CD14-positive monocyte (primary cell): Measurements from ENCODE around the gene EYA4. TPM values are rescaled to one million over a fixed set of nuclear protein-coding genes. Genes with fewer than 3 reads are reported as not detected.

ENCODE experiments used
- DNase-seq, 3 donors: peaks; one replicate each; pipeline ENCODE4 v3.0.0-alpha.2; 2011 to 2022
- H2AFZ ChIP-seq: 2 replicates; pipeline ENCODE4 v1.6.0; 2012; ENCODE audit warnings: mild to moderate bottlenecking, low read depth, low read length, inconsistent platforms; ENCODE audit not compliant: insufficient read depth, poor library complexity, severe bottlenecking
- H3K27ac ChIP-seq, 2 donors: 1 replicate in 1 of 2; 2 replicates in 1 of 2; pipeline ENCODE4 v1.5.1; 2012 to 2013; ENCODE audit warnings: low read length in 2 of 2, control low read depth in 1 of 2, inconsistent platforms in 1 of 2, low read depth in 1 of 2, mild to moderate bottlenecking in 1 of 2
- H3K27me3 ChIP-seq, 2 donors: one replicate each; pipeline versions ENCODE4 v1.6.0 to v1.6.1; 2011 to 2013; ENCODE audit warnings: low read length in 2 of 2; ENCODE audit not compliant: control insufficient read depth in 2 of 2, insufficient read depth in 2 of 2
- H3K36me3 ChIP-seq, 2 donors: replicated peaks in 1 of 2; 1 replicate in 1 of 2; 2 replicates in 1 of 2; pipeline versions ENCODE4 v1.5.1 to v1.6.1; 2012 to 2013; ENCODE audit warnings: low read length in 2 of 2, control low read depth in 1 of 2, inconsistent platforms in 1 of 2, mild to moderate bottlenecking in 1 of 2; ENCODE audit not compliant: insufficient read depth in 2 of 2, control insufficient read depth in 1 of 2
- H3K4me1 ChIP-seq, 2 donors: 1 replicate in 1 of 2; 2 replicates in 1 of 2; pipeline versions ENCODE4 v1.5.1 to v1.6.1; 2012 to 2013; ENCODE audit warnings: low read length in 2 of 2, control low read depth in 1 of 2, inconsistent platforms in 1 of 2, mild to moderate bottlenecking in 1 of 2, moderate library complexity in 1 of 2; ENCODE audit not compliant: insufficient read depth in 2 of 2, control insufficient read depth in 1 of 2
- H3K4me2 ChIP-seq: replicated peaks from 2 replicates; pipeline ENCODE3; 2012; ENCODE audit warnings: low read length, moderate library complexity, mild to moderate bottlenecking; ENCODE audit not compliant: poor library complexity, severe bottlenecking; ENCODE audit errors: extremely low read depth
- H3K4me3 ChIP-seq, 3 experiments: fragments of 200-600 bp in 1 of 3; sonication (generic) in 1 of 3; replicated peaks in 1 of 3; 1 replicate in 2 of 3; 2 replicates in 1 of 3; pipeline ENCODE4 v1.5.1; 2011 to 2013; ENCODE audit warnings: low read length in 3 of 3, mild to moderate bottlenecking in 3 of 3, control low read depth in 2 of 3, low read depth in 2 of 3, inconsistent platforms in 1 of 3, moderate library complexity in 1 of 3
- H3K79me2 ChIP-seq: 2 replicates; pipeline ENCODE4 v1.6.0; 2012; ENCODE audit warnings: mild to moderate bottlenecking, control low read depth, inconsistent platforms, low read length, moderate library complexity; ENCODE audit not compliant: insufficient read depth
- H3K9ac ChIP-seq: 2 replicates; pipeline ENCODE4 v1.6.0; 2017; ENCODE audit warnings: low read length, mild to moderate bottlenecking; ENCODE audit not compliant: insufficient read depth, poor library complexity, severe bottlenecking
- H3K9me3 ChIP-seq, 2 donors: replicated peaks in 1 of 2; 1 replicate in 1 of 2; 2 replicates in 1 of 2; pipeline versions ENCODE4 v1.5.1 to v1.6.1; 2012 to 2013; ENCODE audit warnings: low read length in 2 of 2, control low read depth in 1 of 2; ENCODE audit not compliant: control insufficient read depth in 1 of 2, insufficient read depth in 1 of 2
- H4K20me1 ChIP-seq: 2 replicates; pipeline ENCODE4 v1.6.0; 2012; ENCODE audit warnings: mild to moderate bottlenecking, low read length, control low read depth, moderate library complexity; ENCODE audit not compliant: insufficient read depth
- H3K27ac Mint-ChIP-seq, 7 donors: one replicate each; pipeline ENCODE4 v1.8.0; 2020; ENCODE audit warnings: mild to moderate bottlenecking in 7 of 7, mixed read lengths in 7 of 7, moderate library complexity in 6 of 7, inconsistent platforms in 2 of 7
- H3K27me3 Mint-ChIP-seq, 3 donors: one replicate each; pipeline ENCODE4 v1.8.0; 2021 to 2022; ENCODE audit warnings: low read depth in 3 of 3, mild to moderate bottlenecking in 3 of 3, mixed read lengths in 3 of 3, moderate library complexity in 3 of 3, inconsistent platforms in 1 of 3
- H3K36me3 Mint-ChIP-seq, 2 donors: one replicate each; pipeline ENCODE4 v1.8.0; 2020; ENCODE audit warnings: mixed read lengths in 2 of 2, inconsistent platforms in 1 of 2, mild to moderate bottlenecking in 1 of 2
- H3K4me1 Mint-ChIP-seq: one replicate; pipeline ENCODE4 v1.8.0; 2020; ENCODE audit warnings: mild to moderate bottlenecking, mixed read lengths
- H3K4me3 Mint-ChIP-seq, 2 donors: one replicate each; pipeline ENCODE4 v1.8.0; 2020; ENCODE audit warnings: mild to moderate bottlenecking in 2 of 2, mixed read lengths in 2 of 2, moderate library complexity in 1 of 2
- H3K9me3 Mint-ChIP-seq, 7 donors: one replicate each; pipeline ENCODE4 v1.8.0; 2020 to 2022; ENCODE audit warnings: mixed read lengths in 7 of 7, mild to moderate bottlenecking in 6 of 7, moderate library complexity in 6 of 7, inconsistent platforms in 2 of 7
- CTCF ChIP-seq: fragments of 200-600 bp; IDR thresholded peaks from one replicate; pipeline ENCODE4 v1.8.0; 2022; ENCODE audit warnings: antibody characterized with exemption, mild to moderate bottlenecking
- WGBS: methylation state at CpG from one replicate; pipeline ENCODE4 v1.1.5; 2013; ENCODE audit warnings: missing lambda C conversion rate; ENCODE audit not compliant: insufficient coverage; 5-methylcytosine and 5-hydroxymethylcytosine counted together
- intact Hi-C, 2 donors: fragments of 100-400 bp; cut with micrococcal nuclease; formaldehyde crosslinking; loops; one replicate each; pipeline versions ENCODE4 v1.15.0 to v1.15.1; 2023
- polyA plus RNA-seq, 3 donors: library from polyadenylated mRNA; depleted of rRNA in 1 of 3; unstranded in 2 of 3; stranded (reverse) in 1 of 3; fragments of 300-500 nt in 2 of 3; fragments of >200 nt in 1 of 3; fragmentation: Illumina TruSeq in 2 of 3; gene quantifications; 1 replicate in 2 of 3; 2 replicates in 1 of 3; pipeline ENCODE4 v1.2.3, GENCODE V29; 2012 to 2021

EYA4 gene
- polyA plus RNA-seq, 3 donors = not detected

GRCh38 chr6:133541040-133541439, 299.9 kb downstream of the EYA4 start:
- no CpG with 5 or more reads among the region's 2 CpGs for WGBS
- H3K4me2 ChIP-seq = no peak overlapping the region

GRCh38 chr6:133542056-133542821, 301.1 kb downstream of the EYA4 start:
- Mint-ChIP-seq H3K4me1 (no peaks in the 10 kb centered on the region), H3K27me3 (peaks cover 0 to 2% (median under 1%) of the 10 kb centered on the region in 3 donors), H3K4me3 (no peak overlapping the region), H3K27ac (no peak overlapping the region), H3K36me3 (no peaks in the 10 kb centered on the region), H3K9me3 (no peaks in the 10 kb centered on the region)
- WGBS = 100% methylated on average over 6 of the region's 9 CpGs
- Histone ChIP-seq H3K4me3 (no peak overlapping the region), H3K4me2 (no peak overlapping the region), H3K9me3 (no peaks in the 10 kb centered on the region), H3K36me3 (no peaks in the 10 kb centered on the region), H3K9ac (no peak overlapping the region), H3K27ac (no peak overlapping the region), H3K79me2 (no peaks in the 10 kb centered on the region), H3K27me3 (no peaks in the 10 kb centered on the region), H4K20me1 (no peaks in the 10 kb centered on the region), H3K4me1 (no peaks in the 10 kb centered on the region), H2AFZ (no peak overlapping the region)
- no peak for TF ChIP-seq CTCF
- no peak for DNase-seq
- intact Hi-C loops = no loop called here

More at GRCh38 chr6:133541040-133541439, 299.9 kb downstream of the EYA4 start:
- no peaks in the 10 kb centered on the region for H3K36me3 ChIP-seq
- H3K4me3 Mint-ChIP-seq = no peak overlapping the region
- no peak for DNase-seq
- H4K20me1 ChIP-seq = no peaks in the 10 kb centered on the region
- H3K9me3 ChIP-seq = no peaks in the 10 kb centered on the region
- peaks cover 0 to 2% (median 0%) of the 10 kb centered on the region in 3 donors for H3K27me3 Mint-ChIP-seq
- H3K36me3 Mint-ChIP-seq = no peaks in the 10 kb centered on the region
- H3K4me3 ChIP-seq = no peak overlapping the region
- intact Hi-C loops = no loop called here
- H3K27me3 ChIP-seq = no peaks in the 10 kb centered on the region
- no peaks in the 10 kb centered on the region for H3K4me1 Mint-ChIP-seq
- H3K27ac Mint-ChIP-seq = no peak overlapping the region
- no peaks in the 10 kb centered on the region for H3K9me3 Mint-ChIP-seq
- no peak overlapping the region for H3K9ac ChIP-seq
- no peak overlapping the region for H2AFZ ChIP-seq
- no peaks in the 10 kb centered on the region for H3K79me2 ChIP-seq
- TF ChIP-seq CTCF = no peak
- no peaks in the 10 kb centered on the region for H3K4me1 ChIP-seq
- no peak overlapping the region for H3K27ac ChIP-seq
